H9 (cell line): ENCODE measurements around the gene CRYBG2. TPM values are rescaled to one million over a fixed set of nuclear protein-coding genes. Genes with fewer than 3 reads are reported as not detected.

Source experiments
- DNase-seq: peaks from one replicate; pipeline ENCODE4 v3.0.0-alpha.2; 2017
- H2AFZ ChIP-seq: one replicate; pipeline ENCODE4 v1.6.1; 2013; ENCODE audit warnings: mild to moderate bottlenecking, low read length, control low read depth, moderate library complexity
- H2AK5ac ChIP-seq: 2 replicates; pipeline ENCODE4 v1.6.1; 2013; ENCODE audit warnings: low read length, control low read depth, mixed read lengths; ENCODE audit not compliant: insufficient read length
- H2BK120ac ChIP-seq: one replicate; pipeline ENCODE4 v1.6.1; 2013; ENCODE audit warnings: low read depth, mild to moderate bottlenecking, low read length, control low read depth, inconsistent platforms; ENCODE audit not compliant: poor library complexity, severe bottlenecking
- H2BK12ac ChIP-seq: 2 replicates; pipeline ENCODE4 v1.6.1; 2013; ENCODE audit warnings: low read length, control low read depth, mixed read lengths, low read depth; ENCODE audit not compliant: insufficient read length
- H2BK15ac ChIP-seq: 2 replicates; pipeline ENCODE4 v1.6.1; 2013; ENCODE audit warnings: low read depth, low read length, control low read depth
- H2BK20ac ChIP-seq: one replicate; pipeline ENCODE4 v1.6.1; 2013; ENCODE audit warnings: low read depth, mild to moderate bottlenecking, low read length, control low read depth, inconsistent platforms; ENCODE audit not compliant: poor library complexity, severe bottlenecking
- H2BK5ac ChIP-seq: 2 replicates; pipeline ENCODE4 v1.6.1; 2013; ENCODE audit warnings: low read length, control low read depth, mixed read lengths; ENCODE audit not compliant: insufficient read length
- H3K14ac ChIP-seq: 2 replicates; pipeline ENCODE4 v1.6.1; 2013; ENCODE audit warnings: low read length, control low read depth; ENCODE audit not compliant: insufficient read depth
- H3K18ac ChIP-seq: 2 replicates; pipeline ENCODE4 v1.6.1; 2013; ENCODE audit warnings: low read depth, mild to moderate bottlenecking, mixed read lengths, low read length, control low read depth; ENCODE audit not compliant: insufficient read length
- H3K23ac ChIP-seq: 2 replicates; pipeline ENCODE4 v1.6.1; 2013; ENCODE audit warnings: low read length, control low read depth, mixed read lengths, low read depth; ENCODE audit not compliant: insufficient read length
- H3K23me2 ChIP-seq: 2 replicates; pipeline ENCODE4 v1.6.1; 2013; ENCODE audit warnings: low read depth, mild to moderate bottlenecking, mixed read lengths, low read length, control low read depth; ENCODE audit not compliant: insufficient read length, poor library complexity, severe bottlenecking
- H3K27ac ChIP-seq: 2 replicates; pipeline ENCODE4 v1.5.1; 2013; ENCODE audit warnings: low read length, control low read depth, mixed read lengths, low read depth; ENCODE audit not compliant: insufficient read length
- H3K27me3 ChIP-seq: 2 replicates; pipeline ENCODE4 v1.6.1; 2013; ENCODE audit warnings: low read length, control low read depth, inconsistent platforms; ENCODE audit not compliant: insufficient read depth
- H3K4ac ChIP-seq: 2 replicates; pipeline ENCODE4 v1.6.1; 2013; ENCODE audit warnings: low read depth, mild to moderate bottlenecking, control low read depth, inconsistent platforms, low read length, moderate library complexity
- H3K4me1 ChIP-seq: 2 replicates; pipeline ENCODE4 v1.6.1; 2013; ENCODE audit warnings: low read length, control low read depth, inconsistent platforms; ENCODE audit not compliant: insufficient read depth
- H3K4me2 ChIP-seq: 2 replicates; pipeline ENCODE4 v1.6.1; 2013; ENCODE audit warnings: low read length, control low read depth, mixed read lengths; ENCODE audit not compliant: insufficient read length, insufficient read depth
- H3K56ac ChIP-seq: 2 replicates; pipeline ENCODE4 v1.6.1; 2013; ENCODE audit warnings: low read depth, mild to moderate bottlenecking, mixed read lengths, low read length, control low read depth; ENCODE audit not compliant: insufficient read length
- H3K79me1 ChIP-seq: 2 replicates; pipeline ENCODE4 v1.6.1; 2013; ENCODE audit warnings: low read depth, mild to moderate bottlenecking, moderate library complexity, low read length, control low read depth, inconsistent platforms; ENCODE audit not compliant: insufficient read depth, poor library complexity, severe bottlenecking
- H3K79me2 ChIP-seq: 2 replicates; pipeline ENCODE4 v1.6.1; 2013; ENCODE audit warnings: low read length, control low read depth, inconsistent platforms; ENCODE audit not compliant: insufficient read depth
- H3K9ac ChIP-seq: 2 replicates; pipeline ENCODE4 v1.6.1; 2013; ENCODE audit warnings: low read length, control low read depth, mixed read lengths; ENCODE audit not compliant: insufficient read length; ENCODE audit errors: extremely low read depth
- H3K9me3 ChIP-seq: one replicate; pipeline ENCODE4 v1.6.1; 2013; ENCODE audit warnings: low read depth, low read length, inconsistent platforms; ENCODE audit not compliant: control insufficient read depth
- H3T11ph ChIP-seq: one replicate; pipeline ENCODE4 v1.6.1; 2013; ENCODE audit warnings: mild to moderate bottlenecking, low read length, control low read depth, inconsistent platforms
- H4K20me1 ChIP-seq: one replicate; pipeline ENCODE4 v1.6.1; 2013; ENCODE audit not compliant: control insufficient read depth, insufficient read length, insufficient read depth
- H4K5ac ChIP-seq: 2 replicates; pipeline ENCODE4 v1.6.1; 2013; ENCODE audit warnings: low read depth, mild to moderate bottlenecking, mixed read lengths, low read length, control low read depth; ENCODE audit not compliant: insufficient read length
- H4K8ac ChIP-seq: replicated peaks from 2 replicates; pipeline ENCODE4 v1.6.1; 2013; ENCODE audit warnings: low read length, control low read depth, mixed read lengths, low read depth; ENCODE audit not compliant: insufficient read length
- H4K91ac ChIP-seq: 2 replicates; pipeline ENCODE4 v1.6.1; 2013; ENCODE audit warnings: low read depth, mild to moderate bottlenecking, moderate library complexity, mixed read lengths, low read length, control low read depth; ENCODE audit not compliant: insufficient read length
- H3K27ac Mint-ChIP-seq, 3 experiments: 2 replicates in 2 of 3; 3 replicates in 1 of 3; pipeline ENCODE4 v1.8.0; 2020 to 2021; ENCODE audit warnings: mixed read lengths in 3 of 3, mild to moderate bottlenecking in 1 of 3, moderate library complexity in 1 of 3
- H3K27me3 Mint-ChIP-seq: 2 replicates; pipeline ENCODE4 v1.8.0; 2021; ENCODE audit warnings: low read depth, mild to moderate bottlenecking, moderate library complexity, mixed read lengths
- H3K36me3 Mint-ChIP-seq, 3 experiments: 2 replicates in 2 of 3; 3 replicates in 1 of 3; pipeline ENCODE4 v1.8.0; 2020 to 2021; ENCODE audit warnings: low read depth in 3 of 3, mixed read lengths in 3 of 3; ENCODE audit not compliant: insufficient read depth in 1 of 3
- H3K4me1 Mint-ChIP-seq, 2 experiments: 2 replicates each; pipeline ENCODE4 v1.8.0; 2020; ENCODE audit warnings: mixed read lengths in 2 of 2
- H3K4me3 Mint-ChIP-seq, 2 experiments: 2 replicates in 1 of 2; 3 replicates in 1 of 2; pipeline ENCODE4 v1.8.0; 2020 to 2021; ENCODE audit warnings: mild to moderate bottlenecking in 2 of 2, mixed read lengths in 2 of 2, moderate library complexity in 1 of 2
- H3K9me3 Mint-ChIP-seq, 2 experiments: 2 replicates in 1 of 2; 3 replicates in 1 of 2; pipeline ENCODE4 v1.8.0; 2020; ENCODE audit warnings: mild to moderate bottlenecking in 2 of 2, mixed read lengths in 2 of 2, moderate library complexity in 1 of 2
- WGBS: extraction: QIAGEN DNeasy Blood & Tissue Kit; methylation state at CpG from one replicate; pipeline ENCODE4 v1.1.7; 2013; ENCODE audit warnings: missing lambda C conversion rate, low lambda C conversion rate, mixed read lengths; ENCODE audit not compliant: insufficient read length; ENCODE audit errors: extremely low coverage; 5-methylcytosine and 5-hydroxymethylcytosine counted together
- total RNA-seq: library from RNA; stranded (reverse); gene quantifications from 2 replicates; pipeline ENCODE4 v1.2.1, GENCODE V29; 2021
- TF ChIP-seq, protein P1 (sequence below): fragments of 200-600 bp; sonication (generic); conservative IDR thresholded peaks from 3 replicates; pipeline ENCODE4 v1.8.0; 2021; ENCODE audit warnings: antibody characterized with exemption, mild to moderate bottlenecking

Gene CRYBG2
- total RNA-seq, 1 experiment from 2014 or later: 12.8 TPM

DNA sequence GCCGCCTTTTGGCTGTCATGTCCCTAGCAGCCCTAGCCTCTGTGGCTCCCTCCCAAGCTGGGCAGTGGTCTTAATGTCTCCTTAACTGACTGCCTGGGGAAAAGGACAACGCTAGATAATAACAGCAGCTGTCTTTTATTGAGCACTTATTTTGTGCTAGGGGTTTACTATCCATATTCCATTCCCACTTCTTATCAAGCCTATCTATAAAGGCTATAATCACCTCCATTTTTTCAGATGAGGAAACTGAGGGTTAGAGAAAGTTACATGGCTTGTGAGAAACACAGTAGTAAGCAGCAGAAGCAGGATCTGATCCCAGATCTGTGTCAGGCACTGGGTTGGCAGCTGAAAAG is 67.9 kb downstream of the CRYBG2 start:
- H3K36me3 Mint-ChIP-seq: peaks cover 6 to 11% (median 9%) of the 10 kb centered on the region in 3 experiments; a peak in 6 of 7 replicates
- Histone ChIP-seq H3K79me1 (no peaks in the 10 kb centered on the region), H3K4me1 (peaks cover 8% of the 10 kb centered on the region; the same call in 1 of the 2 replicates), H3K56ac (no peak overlapping the region), H3K23ac (no peak overlapping the region), H3K4me2 (no peak overlapping the region), H3K18ac (no peak overlapping the region), H3K9me3 (no peaks in the 10 kb centered on the region), H4K5ac (no peak overlapping the region), H2AFZ (no peak overlapping the region), H3K79me2 (no peaks in the 10 kb centered on the region), H2BK20ac (no peak overlapping the region), H4K91ac (no peak overlapping the region), H2BK5ac (no peak overlapping the region), H3T11ph (no peak overlapping the region), H3K23me2 (no peaks in the 10 kb centered on the region), H3K14ac (no peak overlapping the region), H3K27ac (no peak overlapping the region), H2BK15ac (no peak overlapping the region), H4K8ac (no peak overlapping the region), H2AK5ac (no peak overlapping the region), H3K4ac (no peak overlapping the region), H3K27me3 (no peaks in the 10 kb centered on the region), H2BK12ac (no peak overlapping the region), H2BK120ac (no peak overlapping the region), H4K20me1 (peaks cover 2% of the 10 kb centered on the region), H3K9ac (no peak overlapping the region)
- H3K27me3 Mint-ChIP-seq: no peaks in the 10 kb centered on the region; the same call in 1 of the 2 replicates
- peaks cover 48 to 53% of the 10 kb centered on the region in 2 experiments for H3K4me1 Mint-ChIP-seq
- DNase-seq: no peak
- no CpG with 5 or more reads among the region's 2 CpGs for WGBS
- H3K9me3 Mint-ChIP-seq: no peaks in the 10 kb centered on the region; a peak in 1 of 5 replicates
- no peak overlapping the region for H3K27ac Mint-ChIP-seq
- no peak overlapping the region; a peak in 1 of 5 replicates for H3K4me3 Mint-ChIP-seq
- TF ChIP-seq, protein P1, sequence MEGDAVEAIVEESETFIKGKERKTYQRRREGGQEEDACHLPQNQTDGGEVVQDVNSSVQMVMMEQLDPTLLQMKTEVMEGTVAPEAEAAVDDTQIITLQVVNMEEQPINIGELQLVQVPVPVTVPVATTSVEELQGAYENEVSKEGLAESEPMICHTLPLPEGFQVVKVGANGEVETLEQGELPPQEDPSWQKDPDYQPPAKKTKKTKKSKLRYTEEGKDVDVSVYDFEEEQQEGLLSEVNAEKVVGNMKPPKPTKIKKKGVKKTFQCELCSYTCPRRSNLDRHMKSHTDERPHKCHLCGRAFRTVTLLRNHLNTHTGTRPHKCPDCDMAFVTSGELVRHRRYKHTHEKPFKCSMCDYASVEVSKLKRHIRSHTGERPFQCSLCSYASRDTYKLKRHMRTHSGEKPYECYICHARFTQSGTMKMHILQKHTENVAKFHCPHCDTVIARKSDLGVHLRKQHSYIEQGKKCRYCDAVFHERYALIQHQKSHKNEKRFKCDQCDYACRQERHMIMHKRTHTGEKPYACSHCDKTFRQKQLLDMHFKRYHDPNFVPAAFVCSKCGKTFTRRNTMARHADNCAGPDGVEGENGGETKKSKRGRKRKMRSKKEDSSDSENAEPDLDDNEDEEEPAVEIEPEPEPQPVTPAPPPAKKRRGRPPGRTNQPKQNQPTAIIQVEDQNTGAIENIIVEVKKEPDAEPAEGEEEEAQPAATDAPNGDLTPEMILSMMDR: no peak
